Measurements from ENCODE around the gene CNGB1.

DNA sequence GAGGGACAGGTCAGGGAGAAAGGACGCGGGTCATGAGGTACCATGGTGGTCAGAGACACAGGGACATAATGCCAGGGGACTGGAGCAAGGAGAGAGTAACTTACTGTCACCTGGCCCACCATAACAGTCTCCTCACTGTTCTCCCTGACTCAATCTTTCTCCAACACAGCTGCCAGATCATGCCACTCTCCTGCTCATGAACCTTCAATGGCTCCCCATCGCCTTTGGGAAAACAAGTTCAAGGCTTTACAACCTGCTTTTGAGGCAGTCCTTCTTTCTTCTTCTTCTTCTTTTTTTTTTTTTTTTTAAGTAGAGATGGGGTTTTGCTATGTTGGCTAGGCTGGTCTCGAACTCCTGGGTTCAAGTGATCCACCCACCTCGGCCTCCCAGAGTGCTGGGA is 22.9 kb downstream of the CNGB1 start:
- TF ChIP-seq NFIC (IDR thresholded peaks at IDR 0.05; ENCODE audit: borderline replicate concordance), result no peak
- TF ChIP-seq, protein P1, sequence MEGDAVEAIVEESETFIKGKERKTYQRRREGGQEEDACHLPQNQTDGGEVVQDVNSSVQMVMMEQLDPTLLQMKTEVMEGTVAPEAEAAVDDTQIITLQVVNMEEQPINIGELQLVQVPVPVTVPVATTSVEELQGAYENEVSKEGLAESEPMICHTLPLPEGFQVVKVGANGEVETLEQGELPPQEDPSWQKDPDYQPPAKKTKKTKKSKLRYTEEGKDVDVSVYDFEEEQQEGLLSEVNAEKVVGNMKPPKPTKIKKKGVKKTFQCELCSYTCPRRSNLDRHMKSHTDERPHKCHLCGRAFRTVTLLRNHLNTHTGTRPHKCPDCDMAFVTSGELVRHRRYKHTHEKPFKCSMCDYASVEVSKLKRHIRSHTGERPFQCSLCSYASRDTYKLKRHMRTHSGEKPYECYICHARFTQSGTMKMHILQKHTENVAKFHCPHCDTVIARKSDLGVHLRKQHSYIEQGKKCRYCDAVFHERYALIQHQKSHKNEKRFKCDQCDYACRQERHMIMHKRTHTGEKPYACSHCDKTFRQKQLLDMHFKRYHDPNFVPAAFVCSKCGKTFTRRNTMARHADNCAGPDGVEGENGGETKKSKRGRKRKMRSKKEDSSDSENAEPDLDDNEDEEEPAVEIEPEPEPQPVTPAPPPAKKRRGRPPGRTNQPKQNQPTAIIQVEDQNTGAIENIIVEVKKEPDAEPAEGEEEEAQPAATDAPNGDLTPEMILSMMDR (IDR thresholded peaks at IDR 0.05), result no peak
- TF ChIP-seq, protein P2, sequence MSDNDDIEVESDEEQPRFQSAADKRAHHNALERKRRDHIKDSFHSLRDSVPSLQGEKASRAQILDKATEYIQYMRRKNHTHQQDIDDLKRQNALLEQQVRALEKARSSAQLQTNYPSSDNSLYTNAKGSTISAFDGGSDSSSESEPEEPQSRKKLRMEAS (IDR thresholded peaks at IDR 0.05; ENCODE audit: low read depth), result no peak
- TF ChIP-seq RXRA (IDR thresholded peaks at IDR 0.05; ENCODE audit: borderline replicate concordance, low read depth), result no peak
- TF ChIP-seq EP300 (IDR thresholded peaks at IDR 0.05; ENCODE audit: borderline replicate concordance in 1 of 2, low read depth in 1 of 2, low read length in 1 of 2), result no peak

Measured in SK-N-SH (cell line).